ENCODE measurements around the gene CHERP.

CHERP gene
- 4.5 to 25.3 (median 11.2) reads per million in 18 experiments for total RNA-seq

- DNase-seq = peak; percentile 95 to 97
Observed at GRCh38 chr19:16542045-16542909, at the start of gene CHERP. Gene CHERP (minus strand): TSS chr19:16542437. CDS start chr19:16542378, 59 bp downstream.

GRCh38 chr19:16590876-16591802 lies 48.9 kb upstream of the CHERP start:
- no peak for DNase-seq

GRCh38 chr19:16589917-16590316 lies 47.7 kb upstream of the CHERP start:
- DNase-seq = no peak

GRCh38 chr19:16588824-16589577 lies 46.8 kb upstream of the CHERP start:
- DNase-seq = no peak

GRCh38 chr19:16587833-16588823 lies 45.9 kb upstream of the CHERP start:
- peak; percentile 17 to 40 for DNase-seq

- DNase-seq = peak; percentile 80 to 91
Observed at GRCh38 chr19:16586991-16587832, 45.0 kb upstream of the CHERP start.

- no peak for DNase-seq
Observed at GRCh38 chr19:16586477-16586871, 44.2 kb upstream of the CHERP start.

GRCh38 chr19:16585808-16586476 lies 43.7 kb upstream of the CHERP start:
- DNase-seq = peak; percentile 71 to 86

GRCh38 chr19:16585094-16585801 lies 43.0 kb upstream of the CHERP start:
- DNase-seq = no peak

GRCh38 chr19:16584248-16585093 lies 42.2 kb upstream of the CHERP start:
- peak; percentile 80 to 93 for DNase-seq

GRCh38 chr19:16582486-16583261 lies 40.4 kb upstream of the CHERP start:
- DNase-seq = no peak

GRCh38 chr19:16581971-16582343 lies 39.7 kb upstream of the CHERP start:
- no peak for DNase-seq

GRCh38 chr19:16581145-16581970 lies 39.1 kb upstream of the CHERP start:
- DNase-seq = no peak

GRCh38 chr19:16579381-16579780 lies 37.1 kb upstream of the CHERP start:
- DNase-seq = no peak

GRCh38 chr19:16577531-16577985 lies 35.3 kb upstream of the CHERP start:
- DNase-seq = no peak

Measured in inflammatory macrophage (primary cell).